ENCODE results near the gene ITPA. TPM values are rescaled to one million over a fixed set of nuclear protein-coding genes. Genes with fewer than 3 reads are reported as not detected.

The ITPA gene
- total and polyA plus RNA-seq, 2 of the 13 experiments (the other 11 are each of a cell fraction or from before 2014, with no cell fraction given): 60.1 to 103 TPM

GRCh38 chr20:3250091-3250504 lies 40.8 kb downstream of the ITPA start (continued):
- TF ChIP-seq XRCC5 (optimal IDR thresholded peaks at IDR 0.05; ENCODE audit: low read length): peak; percentile 84
- TF ChIP-seq HOMEZ (CRISPR knock-in tag; IDR thresholded peaks at IDR 0.05; ENCODE audit: low read depth): peak; percentile 64; the same call in 1 of the 2 replicates
- no peak for TF ChIP-seq CAMTA2 (CRISPR knock-in tag; IDR thresholded peaks at IDR 0.05; ENCODE audit: borderline replicate concordance)
- TF ChIP-seq SALL1 (CRISPR knock-in tag; IDR thresholded peaks at IDR 0.05): peak; percentile 78
- 0 out of 2 replicates have a peak, but pooled peaks have one; percentile 60 for TF ChIP-seq ZNF550 (CRISPR knock-in tag; IDR thresholded peaks at IDR 0.05; ENCODE audit: borderline replicate concordance)
- peak; percentile 79; the same call in 1 of the 2 replicates for TF ChIP-seq EED (CRISPR knock-in tag; IDR thresholded peaks at IDR 0.05)
- TF ChIP-seq GATA4 (IDR thresholded peaks at IDR 0.05; ENCODE audit: borderline replicate concordance, low read depth): no peak
- TF ChIP-seq ZC3H13 (CRISPR knock-in tag; IDR thresholded peaks at IDR 0.05): no peak
- TF ChIP-seq ZNF124 (CRISPR knock-in tag; IDR thresholded peaks at IDR 0.05): peak; percentile 92
- TF ChIP-seq ADNP (CRISPR knock-in tag; IDR thresholded peaks at IDR 0.05): peak; percentile 39; the same call in 1 of the 2 replicates
- no peak for TF ChIP-seq SOX13 (IDR thresholded peaks at IDR 0.05)
- 0 out of 4 replicates have a peak, but pooled peaks of 1 of the 2 experiments have one; percentile 37 for TF ChIP-seq SOX13 (CRISPR knock-in tag; conservative IDR thresholded peaks at IDR 0.05 in 1 of 2, IDR thresholded peaks at IDR 0.05 in 1 of 2)
- TF ChIP-seq NR2F2 (IDR thresholded peaks at IDR 0.05; ENCODE audit: borderline replicate concordance, low read depth): peak; percentile 72; the same call in 1 of the 2 replicates
- TF ChIP-seq HOXA3 (CRISPR knock-in tag; IDR thresholded peaks at IDR 0.05): peak; percentile 73; the same call in 1 of the 2 replicates
- TF ChIP-seq ZHX1 (CRISPR knock-in tag; IDR thresholded peaks at IDR 0.05; ENCODE audit: low read depth): peak; percentile 56; the same call in 1 of the 2 replicates
- TF ChIP-seq HMGXB3 (CRISPR knock-in tag; IDR thresholded peaks at IDR 0.05; ENCODE audit: borderline replicate concordance): peak; percentile 69; the same call in 1 of the 2 replicates
- TF ChIP-seq MLX (CRISPR knock-in tag; IDR thresholded peaks at IDR 0.05): no peak
- no peak for TF ChIP-seq ZNF225 (CRISPR knock-in tag; IDR thresholded peaks at IDR 0.05)
- TF ChIP-seq ZKSCAN1 (IDR thresholded peaks at IDR 0.05; ENCODE audit: low read length): no peak
- TF ChIP-seq ZBTB21 (CRISPR knock-in tag; IDR thresholded peaks at IDR 0.05): 0 out of 2 replicates have a peak, but pooled peaks have one; percentile 6
- peak; percentile 58 for TF ChIP-seq HNF4A (CRISPR knock-in tag; IDR thresholded peaks at IDR 0.05)
- peak; percentile 66; the same call in 1 of the 2 replicates for TF ChIP-seq CBX5 (CRISPR knock-in tag; IDR thresholded peaks at IDR 0.05; ENCODE audit: borderline replicate concordance)

Measured in HepG2 (cell line).